Measurements from ENCODE around the gene GRIK4. TPM values are rescaled to one million over a fixed set of nuclear protein-coding genes. Genes with fewer than 3 reads are reported as not detected.

Gene GRIK4
- total and polyA plus RNA-seq, 4 donors, result 0.05 to 0.25 (median 0.06) TPM; not detected in 1

DNA sequence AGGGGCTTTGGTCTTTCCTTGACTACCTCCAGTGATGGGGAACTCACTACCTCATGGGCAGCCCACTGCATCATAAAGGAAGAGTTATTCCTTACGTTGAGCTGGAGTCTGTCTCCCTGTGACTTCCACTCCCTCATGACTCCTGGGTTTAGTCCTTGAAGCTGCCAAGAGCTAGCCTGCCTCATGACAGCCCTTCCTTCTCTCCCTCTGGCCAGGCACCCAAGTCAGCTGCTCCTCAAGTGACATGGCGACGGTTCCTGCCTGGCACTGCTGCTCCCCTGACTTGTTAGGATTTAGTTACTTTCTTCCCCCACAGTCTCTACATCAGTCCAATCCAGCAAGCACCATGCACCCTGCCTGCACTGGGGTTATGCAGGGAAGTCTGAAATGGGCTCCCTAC is 316.3 kb downstream of the GRIK4 start:
- Histone ChIP-seq H3K4me3 (ENCODE audit: low read depth in 1 of 3, low read length in 3 of 3) (no peak overlapping the region), H3K27me3 (ENCODE audit: control insufficient read depth in 4 of 4, insufficient read depth in 4 of 4, low read length in 3 of 4) (peaks cover 0 to 4% (median 2%) of the 10 kb centered on the region in 4 donors)
- 86% methylated on average over 3 of the region's 3 CpGs for WGBS

DNA sequence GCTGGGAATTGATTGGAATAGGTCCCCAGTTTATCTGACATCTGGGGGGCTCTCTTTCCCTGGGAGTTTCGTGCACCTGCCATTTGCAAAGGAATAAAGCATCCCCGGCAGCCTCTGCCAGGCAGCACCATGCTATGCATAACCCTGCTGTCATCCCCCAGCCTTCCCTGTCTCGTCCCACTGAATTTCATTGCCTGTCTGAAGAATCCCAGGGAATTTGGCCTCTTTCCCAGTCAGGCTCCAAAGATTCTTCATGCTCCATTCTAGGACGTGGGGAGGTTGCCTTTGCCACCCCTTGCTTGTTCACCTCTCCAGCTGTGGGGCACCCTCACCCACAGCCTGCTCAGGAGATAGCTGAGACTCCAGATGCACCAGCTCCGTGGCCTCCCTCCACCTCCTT is 317.3 kb downstream of the GRIK4 start:
- Histone ChIP-seq H3K27ac (ENCODE audit: low read depth in 1 of 2, low read length in 2 of 2) (no peak overlapping the region), H3K36me3 (ENCODE audit: control insufficient read depth in 4 of 4, insufficient read depth in 3 of 4, low read depth in 1 of 4, low read length in 3 of 4) (no peaks in the 10 kb centered on the region), H3K9ac (ENCODE audit: low read depth in 1 of 2, low read length in 2 of 2) (no peak overlapping the region), H3K9me3 (ENCODE audit: control insufficient read depth in 4 of 4, low read length in 3 of 4) (no peaks in the 10 kb centered on the region), H3K4me3 (ENCODE audit: low read depth in 1 of 3, low read length in 3 of 3) (no peak overlapping the region), H3K27me3 (ENCODE audit: control insufficient read depth in 4 of 4, insufficient read depth in 4 of 4, low read length in 3 of 4) (peaks cover 0 to 4% (median 2%) of the 10 kb centered on the region in 4 donors), H3K4me1 (ENCODE audit: control insufficient read depth in 4 of 4, insufficient read depth in 4 of 4, low read length in 3 of 4) (no peaks in the 10 kb centered on the region)
- 66% methylated on average over 5 of the region's 5 CpGs for WGBS
- no peak for DNase-seq (ENCODE audit: low spot score)
- no peak for TF ChIP-seq NR2F2 (IDR thresholded peaks at IDR 0.05)
- TF ChIP-seq, protein P1, sequence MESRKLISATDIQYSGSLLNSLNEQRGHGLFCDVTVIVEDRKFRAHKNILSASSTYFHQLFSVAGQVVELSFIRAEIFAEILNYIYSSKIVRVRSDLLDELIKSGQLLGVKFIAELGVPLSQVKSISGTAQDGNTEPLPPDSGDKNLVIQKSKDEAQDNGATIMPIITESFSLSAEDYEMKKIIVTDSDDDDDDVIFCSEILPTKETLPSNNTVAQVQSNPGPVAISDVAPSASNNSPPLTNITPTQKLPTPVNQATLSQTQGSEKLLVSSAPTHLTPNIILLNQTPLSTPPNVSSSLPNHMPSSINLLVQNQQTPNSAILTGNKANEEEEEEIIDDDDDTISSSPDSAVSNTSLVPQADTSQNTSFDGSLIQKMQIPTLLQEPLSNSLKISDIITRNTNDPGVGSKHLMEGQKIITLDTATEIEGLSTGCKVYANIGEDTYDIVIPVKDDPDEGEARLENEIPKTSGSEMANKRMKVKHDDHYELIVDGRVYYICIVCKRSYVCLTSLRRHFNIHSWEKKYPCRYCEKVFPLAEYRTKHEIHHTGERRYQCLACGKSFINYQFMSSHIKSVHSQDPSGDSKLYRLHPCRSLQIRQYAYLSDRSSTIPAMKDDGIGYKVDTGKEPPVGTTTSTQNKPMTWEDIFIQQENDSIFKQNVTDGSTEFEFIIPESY (IDR thresholded peaks at IDR 0.05), result no peak
- TF ChIP-seq GABPA (IDR thresholded peaks at IDR 0.05 in 1 of 2, conservative IDR thresholded peaks at IDR 0.05 in 1 of 2), result no peak
- TF ChIP-seq HNF4A (conservative IDR thresholded peaks at IDR 0.05), result no peak
- TF ChIP-seq, protein P2, sequence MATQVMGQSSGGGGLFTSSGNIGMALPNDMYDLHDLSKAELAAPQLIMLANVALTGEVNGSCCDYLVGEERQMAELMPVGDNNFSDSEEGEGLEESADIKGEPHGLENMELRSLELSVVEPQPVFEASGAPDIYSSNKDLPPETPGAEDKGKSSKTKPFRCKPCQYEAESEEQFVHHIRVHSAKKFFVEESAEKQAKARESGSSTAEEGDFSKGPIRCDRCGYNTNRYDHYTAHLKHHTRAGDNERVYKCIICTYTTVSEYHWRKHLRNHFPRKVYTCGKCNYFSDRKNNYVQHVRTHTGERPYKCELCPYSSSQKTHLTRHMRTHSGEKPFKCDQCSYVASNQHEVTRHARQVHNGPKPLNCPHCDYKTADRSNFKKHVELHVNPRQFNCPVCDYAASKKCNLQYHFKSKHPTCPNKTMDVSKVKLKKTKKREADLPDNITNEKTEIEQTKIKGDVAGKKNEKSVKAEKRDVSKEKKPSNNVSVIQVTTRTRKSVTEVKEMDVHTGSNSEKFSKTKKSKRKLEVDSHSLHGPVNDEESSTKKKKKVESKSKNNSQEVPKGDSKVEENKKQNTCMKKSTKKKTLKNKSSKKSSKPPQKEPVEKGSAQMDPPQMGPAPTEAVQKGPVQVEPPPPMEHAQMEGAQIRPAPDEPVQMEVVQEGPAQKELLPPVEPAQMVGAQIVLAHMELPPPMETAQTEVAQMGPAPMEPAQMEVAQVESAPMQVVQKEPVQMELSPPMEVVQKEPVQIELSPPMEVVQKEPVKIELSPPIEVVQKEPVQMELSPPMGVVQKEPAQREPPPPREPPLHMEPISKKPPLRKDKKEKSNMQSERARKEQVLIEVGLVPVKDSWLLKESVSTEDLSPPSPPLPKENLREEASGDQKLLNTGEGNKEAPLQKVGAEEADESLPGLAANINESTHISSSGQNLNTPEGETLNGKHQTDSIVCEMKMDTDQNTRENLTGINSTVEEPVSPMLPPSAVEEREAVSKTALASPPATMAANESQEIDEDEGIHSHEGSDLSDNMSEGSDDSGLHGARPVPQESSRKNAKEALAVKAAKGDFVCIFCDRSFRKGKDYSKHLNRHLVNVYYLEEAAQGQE (IDR thresholded peaks at IDR 0.05), result no peak
- no peak for TF ChIP-seq FOXA2 (IDR thresholded peaks at IDR 0.05)
- TF ChIP-seq, protein P3, sequence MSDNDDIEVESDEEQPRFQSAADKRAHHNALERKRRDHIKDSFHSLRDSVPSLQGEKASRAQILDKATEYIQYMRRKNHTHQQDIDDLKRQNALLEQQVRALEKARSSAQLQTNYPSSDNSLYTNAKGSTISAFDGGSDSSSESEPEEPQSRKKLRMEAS (IDR thresholded peaks at IDR 0.05), result no peak
- TF ChIP-seq, protein P4, sequence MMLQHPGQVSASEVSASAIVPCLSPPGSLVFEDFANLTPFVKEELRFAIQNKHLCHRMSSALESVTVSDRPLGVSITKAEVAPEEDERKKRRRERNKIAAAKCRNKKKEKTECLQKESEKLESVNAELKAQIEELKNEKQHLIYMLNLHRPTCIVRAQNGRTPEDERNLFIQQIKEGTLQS (IDR thresholded peaks at IDR 0.05), result no peak
- TF ChIP-seq, protein P5, sequence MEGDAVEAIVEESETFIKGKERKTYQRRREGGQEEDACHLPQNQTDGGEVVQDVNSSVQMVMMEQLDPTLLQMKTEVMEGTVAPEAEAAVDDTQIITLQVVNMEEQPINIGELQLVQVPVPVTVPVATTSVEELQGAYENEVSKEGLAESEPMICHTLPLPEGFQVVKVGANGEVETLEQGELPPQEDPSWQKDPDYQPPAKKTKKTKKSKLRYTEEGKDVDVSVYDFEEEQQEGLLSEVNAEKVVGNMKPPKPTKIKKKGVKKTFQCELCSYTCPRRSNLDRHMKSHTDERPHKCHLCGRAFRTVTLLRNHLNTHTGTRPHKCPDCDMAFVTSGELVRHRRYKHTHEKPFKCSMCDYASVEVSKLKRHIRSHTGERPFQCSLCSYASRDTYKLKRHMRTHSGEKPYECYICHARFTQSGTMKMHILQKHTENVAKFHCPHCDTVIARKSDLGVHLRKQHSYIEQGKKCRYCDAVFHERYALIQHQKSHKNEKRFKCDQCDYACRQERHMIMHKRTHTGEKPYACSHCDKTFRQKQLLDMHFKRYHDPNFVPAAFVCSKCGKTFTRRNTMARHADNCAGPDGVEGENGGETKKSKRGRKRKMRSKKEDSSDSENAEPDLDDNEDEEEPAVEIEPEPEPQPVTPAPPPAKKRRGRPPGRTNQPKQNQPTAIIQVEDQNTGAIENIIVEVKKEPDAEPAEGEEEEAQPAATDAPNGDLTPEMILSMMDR (IDR thresholded peaks at IDR 0.05; ENCODE audit: low read depth, low read length, missing input control), result no peak
- no peak for TF ChIP-seq FOXA1 (IDR thresholded peaks at IDR 0.05)
- no peak for TF ChIP-seq RXRA (IDR thresholded peaks at IDR 0.05)
- no peak for TF ChIP-seq TAF1 (conservative IDR thresholded peaks at IDR 0.05)
- TF ChIP-seq YY1 (IDR thresholded peaks at IDR 0.05), result no peak
- TF ChIP-seq RAD21 (IDR thresholded peaks at IDR 0.05), result no peak
- TF ChIP-seq JUND (IDR thresholded peaks at IDR 0.05), result no peak
- TF ChIP-seq SP1 (IDR thresholded peaks at IDR 0.05), result no peak

More for the DNA sequence above, 316.3 kb downstream of the GRIK4 start:
- no peaks in the 10 kb centered on the region for H3K4me1 ChIP-seq (ENCODE audit: control insufficient read depth in 4 of 4, insufficient read depth in 4 of 4, low read length in 3 of 4)
- no peak overlapping the region for H3K27ac ChIP-seq (ENCODE audit: low read depth in 1 of 2, low read length in 2 of 2)
- TF ChIP-seq GABPA (IDR thresholded peaks at IDR 0.05 in 1 of 2, conservative IDR thresholded peaks at IDR 0.05 in 1 of 2) (no peak), RAD21 (IDR thresholded peaks at IDR 0.05) (no peak), HNF4G (IDR thresholded peaks at IDR 0.05) (no peak), JUND (IDR thresholded peaks at IDR 0.05) (no peak)
- TF ChIP-seq, protein P3 (IDR thresholded peaks at IDR 0.05), result no peak
- H3K9me3 ChIP-seq (ENCODE audit: control insufficient read depth in 4 of 4, low read length in 3 of 4), result no peaks in the 10 kb centered on the region
- DNase-seq (ENCODE audit: low spot score), result no peak
- H3K36me3 ChIP-seq (ENCODE audit: control insufficient read depth in 4 of 4, insufficient read depth in 3 of 4, low read depth in 1 of 4, low read length in 3 of 4), result no peaks in the 10 kb centered on the region
- no peak overlapping the region for H3K9ac ChIP-seq (ENCODE audit: low read depth in 1 of 2, low read length in 2 of 2)

Measured in liver (tissue), 9 donors.